ENCODE data around the gene ZNF407. TPM values are rescaled to one million over a fixed set of nuclear protein-coding genes. Genes with fewer than 3 reads are reported as not detected.

Gene ZNF407
- polyA plus RNA-seq, 3 donors = 2.2 to 3.0 (median 2.4) TPM

- H3K27ac ChIP-seq (ENCODE audit: low read depth, low read length) = no peak overlapping the region
- WGBS, 3 donors = 89 to 94% (median 90%) methylated on average over 11 of the region's 11 CpGs
Measured at GRCh38 chr18:75031717-75032317, 434.1 kb downstream of the ZNF407 start.

GRCh38 chr18:75033516-75033915 lies 435.8 kb downstream of the ZNF407 start:
- 96% methylated on average over 7 of the region's 7 CpGs for WGBS, 3 donors

GRCh38 chr18:75034937-75035336 lies 437.3 kb downstream of the ZNF407 start:
- no peak overlapping the region for H3K27ac ChIP-seq (ENCODE audit: low read depth, low read length)
- 81 to 87% (median 82%) methylated on average over 3 of the region's 3 CpGs for WGBS, 3 donors

More at GRCh38 chr18:75033516-75033915, 435.8 kb downstream of the ZNF407 start:
- H3K27ac ChIP-seq (ENCODE audit: low read depth, low read length) = no peak overlapping the region

GRCh38 chr18:75035928-75036327 lies 438.3 kb downstream of the ZNF407 start:
- 72 to 75% (median 72%) methylated on average over 3 of the region's 3 CpGs for WGBS, 3 donors
- no peak overlapping the region for H3K27ac ChIP-seq (ENCODE audit: low read depth, low read length)

GRCh38 chr18:75036917-75037688 lies 439.4 kb downstream of the ZNF407 start:
- 78 to 82% (median 78%) methylated on average over 18 of the region's 18 CpGs for WGBS, 3 donors
- no peak overlapping the region for H3K27ac ChIP-seq (ENCODE audit: low read depth, low read length)

- H3K27ac ChIP-seq (ENCODE audit: low read depth, low read length) = no peak overlapping the region
- 53 to 78% (median 56%) methylated on average over 3 of the region's 3 CpGs for WGBS, 3 donors
Measured at GRCh38 chr18:75037689-75037955, 440.0 kb downstream of the ZNF407 start.

- WGBS, 3 donors = 81 to 92% (median 85%) methylated on average over 8 of the region's 8 CpGs
- no peak overlapping the region for H3K27ac ChIP-seq (ENCODE audit: low read depth, low read length)
Measured at GRCh38 chr18:75041586-75041985, 443.9 kb downstream of the ZNF407 start.

- WGBS, 3 donors = 69 to 97% (median 80%) methylated on average over 4 of the region's 4 CpGs
- no peak overlapping the region for H3K27ac ChIP-seq (ENCODE audit: low read depth, low read length)
Measured at GRCh38 chr18:75043478-75043877, 445.8 kb downstream of the ZNF407 start.

GRCh38 chr18:75044296-75044695 lies 446.6 kb downstream of the ZNF407 start:
- H3K27ac ChIP-seq (ENCODE audit: low read depth, low read length) = no peak overlapping the region
- 90 to 96% (median 94%) methylated on average over 9 of the region's 9 CpGs for WGBS, 3 donors

GRCh38 chr18:75044791-75045190 lies 447.1 kb downstream of the ZNF407 start:
- 88 to 92% (median 89%) methylated on average over 5 of the region's 5 CpGs for WGBS, 3 donors
- no peak overlapping the region for H3K27ac ChIP-seq (ENCODE audit: low read depth, low read length)

GRCh38 chr18:75045272-75045671 lies 447.6 kb downstream of the ZNF407 start:
- H3K27ac ChIP-seq (ENCODE audit: low read depth, low read length) = no peak overlapping the region
- WGBS, 3 donors = 83 to 94% (median 89%) methylated on average over 4 of the region's 4 CpGs

- WGBS, 3 donors = 81 to 88% (median 84%) methylated on average over 12 of the region's 12 CpGs
- no peak overlapping the region for H3K27ac ChIP-seq (ENCODE audit: low read depth, low read length)
Measured at GRCh38 chr18:75047240-75047961, 449.7 kb downstream of the ZNF407 start.

- H3K27ac ChIP-seq (ENCODE audit: low read depth, low read length) = no peak overlapping the region
- WGBS, 3 donors = 87 to 90% (median 89%) methylated on average over 10 of the region's 10 CpGs
Measured at GRCh38 chr18:75048776-75049454, 451.2 kb downstream of the ZNF407 start.

GRCh38 chr18:75049455-75049789 lies 451.8 kb downstream of the ZNF407 start:
- no peak overlapping the region for H3K27ac ChIP-seq (ENCODE audit: low read depth, low read length)
- 88 to 98% (median 96%) methylated on average over 4 of the region's 4 CpGs for WGBS, 3 donors

GRCh38 chr18:75051757-75052156 lies 454.1 kb downstream of the ZNF407 start:
- H3K27ac ChIP-seq (ENCODE audit: low read depth, low read length) = no peak overlapping the region
- 93 to 97% (median 95%) methylated on average over 9 of the region's 9 CpGs for WGBS, 3 donors

- 90 to 93% (median 91%) methylated on average over 13 of the region's 13 CpGs for WGBS, 3 donors
Measured at GRCh38 chr18:75052475-75052874, 454.8 kb downstream of the ZNF407 start.

GRCh38 chr18:75053028-75053629 lies 455.5 kb downstream of the ZNF407 start:
- 95 to 96% (median 95%) methylated on average over 9 of the region's 9 CpGs for WGBS, 3 donors

More at GRCh38 chr18:75052475-75052874, 454.8 kb downstream of the ZNF407 start:
- H3K27ac ChIP-seq (ENCODE audit: low read depth, low read length) = no peak overlapping the region

GRCh38 chr18:75054046-75054445 lies 456.4 kb downstream of the ZNF407 start:
- WGBS, 3 donors = 77 to 89% (median 84%) methylated on average over 7 of the region's 7 CpGs
- H3K27ac ChIP-seq (ENCODE audit: low read depth, low read length) = no peak overlapping the region

More at GRCh38 chr18:75053028-75053629, 455.5 kb downstream of the ZNF407 start:
- H3K27ac ChIP-seq (ENCODE audit: low read depth, low read length) = no peak overlapping the region

- WGBS, 3 donors = 95 to 98% (median 96%) methylated on average over 5 of the region's 5 CpGs
- H3K27ac ChIP-seq (ENCODE audit: low read depth, low read length) = no peak overlapping the region
Measured at GRCh38 chr18:75054611-75055010, 456.9 kb downstream of the ZNF407 start.
